H1 (cell line): ENCODE results near the gene PTPRO. TPM values are rescaled to one million over a fixed set of nuclear protein-coding genes. Genes with fewer than 3 reads are reported as not detected.

ENCODE experiments used
- CTCF ChIA-PET: fragments of 300-600 bp; sonication (Branson Sonifier 250); formaldehyde crosslinking; loops from one replicate; lab custom pipeline; 2021; ENCODE audit not compliant: partially characterized antibody; lab: Charles Lee
- POLR2A ChIA-PET: fragments of 300-600 bp; sonication (Branson Sonifier 250); formaldehyde crosslinking; loops from one replicate; lab custom pipeline; 2021; ENCODE audit warnings: inconsistent platforms; ENCODE audit not compliant: partially characterized antibody; lab: Charles Lee
- DNase-seq, 2 experiments: peaks; one replicate each; pipeline versions ENCODE4 v3.0.0 to v3.0.0-alpha.2; 2010 to 2022; ENCODE audit warnings: low spot score in 2 of 2, low read depth in 1 of 2, mixed read lengths in 1 of 2
- FAIRE-seq: peaks from 2 replicates; lab custom pipeline; 2011; peaks lifted over from hg19 to GRCh38; lab: Jason Lieb, UNC
- H2AFZ ChIP-seq: 2 replicates; pipeline ENCODE4 v1.8.1; 2012; ENCODE audit warnings: low read length, inconsistent platforms
- H2AK5ac ChIP-seq: 2 replicates; pipeline ENCODE4 v1.6.1; 2013; ENCODE audit warnings: low read depth, low read length
- H2BK120ac ChIP-seq: replicated peaks from 2 replicates; pipeline ENCODE3; 2013; ENCODE audit warnings: low read depth, low read length, inconsistent platforms
- H2BK12ac ChIP-seq: 2 replicates; pipeline ENCODE4 v1.6.1; 2013; ENCODE audit warnings: low read depth, low read length
- H2BK15ac ChIP-seq: 2 replicates; pipeline ENCODE4 v1.6.1; 2013; ENCODE audit warnings: low read length
- H2BK20ac ChIP-seq: 2 replicates; pipeline ENCODE4 v1.6.1; 2013; ENCODE audit warnings: low read length
- H2BK5ac ChIP-seq: 2 replicates; pipeline ENCODE4 v1.6.1; 2013; ENCODE audit warnings: low read depth, low read length
- H3K14ac ChIP-seq: 2 replicates; pipeline ENCODE4 v1.6.1; 2013; ENCODE audit warnings: inconsistent platforms; ENCODE audit not compliant: insufficient read length
- H3K18ac ChIP-seq: 2 replicates; pipeline ENCODE4 v1.6.1; 2013; ENCODE audit warnings: low read length; ENCODE audit errors: extremely low read depth
- H3K23ac ChIP-seq: 2 replicates; pipeline ENCODE4 v1.6.1; 2013; ENCODE audit warnings: inconsistent platforms; ENCODE audit not compliant: insufficient read length
- H3K23me2 ChIP-seq: 2 replicates; pipeline ENCODE4 v1.6.1; 2013; ENCODE audit warnings: low read depth, low read length
- H3K27ac ChIP-seq: 2 replicates; pipeline ENCODE4 v1.6.1; 2011; ENCODE audit warnings: low read depth, low read length, inconsistent platforms
- H3K27me3 ChIP-seq, 4 experiments: replicated peaks in 1 of 4; 1 replicate in 1 of 4; 2 replicates in 3 of 4; pipeline versions ENCODE4 v1.6.1 to v1.8.1; 2011 to 2013; ENCODE audit warnings: low read length in 3 of 4, mild to moderate bottlenecking in 3 of 4, inconsistent platforms in 2 of 4, mixed read lengths in 2 of 4, moderate library complexity in 1 of 4; ENCODE audit not compliant: control insufficient read depth in 3 of 4, insufficient read depth in 3 of 4; ENCODE audit errors: extremely low read depth in 1 of 4
- H3K36me3 ChIP-seq, 4 experiments: 2 replicates each; pipeline versions ENCODE4 v1.6.1 to v1.8.1; 2011 to 2013; ENCODE audit warnings: mild to moderate bottlenecking in 4 of 4, low read length in 3 of 4, moderate library complexity in 2 of 4, control low read depth in 1 of 4, inconsistent platforms in 1 of 4; ENCODE audit not compliant: insufficient read depth in 4 of 4, control insufficient read depth in 2 of 4
- H3K4ac ChIP-seq: replicated peaks from 2 replicates; pipeline ENCODE3; 2013; ENCODE audit warnings: low read length, low read depth, mixed read lengths, inconsistent platforms; ENCODE audit not compliant: insufficient read length
- H3K4me1 ChIP-seq, 4 experiments: replicated peaks in 1 of 4; 1 replicate in 1 of 4; 2 replicates in 3 of 4; pipeline versions ENCODE4 v1.6.1 to v1.8.1; 2011 to 2013; ENCODE audit warnings: low read length in 3 of 4, inconsistent platforms in 2 of 4, mixed read lengths in 1 of 4; ENCODE audit not compliant: insufficient read depth in 4 of 4, control insufficient read depth in 3 of 4
- H3K4me2 ChIP-seq, 2 experiments: 2 replicates each; pipeline versions ENCODE4 v1.6.1 to v1.8.1; 2011 to 2013; ENCODE audit warnings: low read depth in 2 of 2, low read length in 2 of 2, control low read depth in 1 of 2, inconsistent platforms in 1 of 2, mild to moderate bottlenecking in 1 of 2; ENCODE audit not compliant: insufficient read depth in 1 of 2
- H3K4me3 ChIP-seq, 4 experiments: fragments of 200-600, 300-600 bp in 1 of 4; sonication (generic), shearing (Covaris generic), sonication (Bioruptor Twin) in 1 of 4; 2 replicates each; pipeline versions ENCODE4 v1.5.1 to v1.8.1; 2011 to 2016; ENCODE audit warnings: low read length in 4 of 4, low read depth in 3 of 4, control low read depth in 2 of 4, inconsistent platforms in 2 of 4, mild to moderate bottlenecking in 2 of 4, mixed read lengths in 1 of 4, moderate library complexity in 1 of 4; ENCODE audit not compliant: insufficient read depth in 2 of 4; ENCODE audit errors: extremely low read depth in 1 of 4
- H3K56ac ChIP-seq: replicated peaks from 2 replicates; pipeline ENCODE3; 2013; ENCODE audit warnings: low read depth, mild to moderate bottlenecking, mixed read lengths, low read length, inconsistent platforms; ENCODE audit not compliant: insufficient read length
- H3K79me1 ChIP-seq: 2 replicates; pipeline ENCODE4 v1.6.1; 2013; ENCODE audit warnings: low read depth, low read length, control low read depth
- H3K79me2 ChIP-seq, 2 experiments: 2 replicates each; pipeline versions ENCODE4 v1.6.1 to v1.8.1; 2012 to 2013; ENCODE audit warnings: low read length in 2 of 2, mild to moderate bottlenecking in 2 of 2, inconsistent platforms in 1 of 2; ENCODE audit not compliant: insufficient read depth in 2 of 2, control insufficient read depth in 1 of 2
- H3K9ac ChIP-seq, 4 experiments: replicated peaks in 1 of 4; 1 replicate in 1 of 4; 2 replicates in 3 of 4; pipeline versions ENCODE4 v1.6.1 to v1.8.1; 2011 to 2013; ENCODE audit warnings: low read depth in 3 of 4, low read length in 3 of 4, control low read depth in 2 of 4, mild to moderate bottlenecking in 2 of 4, moderate library complexity in 2 of 4, inconsistent platforms in 1 of 4; ENCODE audit errors: extremely low read depth in 1 of 4
- H3K9me3 ChIP-seq, 2 experiments: 2 replicates each; pipeline versions ENCODE4 v1.6.1 to v1.8.1; 2012 to 2013; ENCODE audit warnings: mild to moderate bottlenecking in 2 of 2, moderate library complexity in 2 of 2, control low read depth in 1 of 2, inconsistent platforms in 1 of 2, low read depth in 1 of 2, low read length in 1 of 2, mixed read lengths in 1 of 2; ENCODE audit not compliant: insufficient read depth in 2 of 2
- H4K20me1 ChIP-seq, 2 experiments: replicated peaks in 1 of 2; 2 replicates each; pipeline versions ENCODE3 to v1.8.1; 2011 to 2013; ENCODE audit warnings: inconsistent platforms in 2 of 2, low read length in 2 of 2, mild to moderate bottlenecking in 1 of 2; ENCODE audit not compliant: insufficient read depth in 2 of 2, control insufficient read depth in 1 of 2
- H4K5ac ChIP-seq: 2 replicates; pipeline ENCODE4 v1.6.1; 2013; ENCODE audit warnings: low read length, low read depth, mixed read lengths, inconsistent platforms; ENCODE audit not compliant: insufficient read length
- H4K8ac ChIP-seq: 2 replicates; pipeline ENCODE4 v1.8.0; 2013; ENCODE audit warnings: mild to moderate bottlenecking, moderate library complexity, low read length, inconsistent platforms; ENCODE audit not compliant: insufficient read depth; ENCODE audit errors: extremely low read depth
- H4K91ac ChIP-seq: replicated peaks from 2 replicates; pipeline ENCODE3; 2013; ENCODE audit warnings: low read length, mixed read lengths, inconsistent platforms; ENCODE audit not compliant: insufficient read length
- CEBPB ChIP-seq: IDR thresholded peaks from 2 replicates; pipeline ENCODE4 v1.6.1; 2012; ENCODE audit warnings: low read depth, low read length
- JUND ChIP-seq: IDR thresholded peaks from 2 replicates; pipeline ENCODE4 v1.6.1; 2011; ENCODE audit warnings: mild to moderate bottlenecking, improper control_type of control experiment, low read length
- RNF2 ChIP-seq: fragments of 200-900, 300-1000 bp; sonication (generic); IDR thresholded peaks from 2 replicates; pipeline ENCODE4 v1.7.1; 2016; ENCODE audit warnings: borderline replicate concordance, low read depth, mild to moderate bottlenecking, antibody characterized with exemption, low read length; ENCODE audit not compliant: poor library complexity, severe bottlenecking; ENCODE audit errors: missing control alignments
- WGBS, 2 experiments: shearing (Covaris generic) in 1 of 2; methylation state at CpG; one replicate each; pipeline versions ENCODE4 v1.1.6 to v1.1.7; 2013 to 2015; ENCODE audit warnings: low lambda C conversion rate in 2 of 2, mixed read lengths in 2 of 2, inconsistent platforms in 1 of 2, low coverage in 1 of 2, missing lambda C conversion rate in 1 of 2; ENCODE audit not compliant: insufficient replicate concordance in 2 of 2, insufficient coverage in 1 of 2, insufficient read length in 1 of 2; ENCODE audit errors: extremely low coverage in 1 of 2, missing lambda C conversion rate in 1 of 2; 5-methylcytosine and 5-hydroxymethylcytosine counted together
- polyA plus RNA-seq, 7 experiments: library from polyadenylated mRNA; depleted of rRNA in 3 of 7; stranded (reverse) in 5 of 7; unstranded in 2 of 7; fragments of >200 nt in 5 of 7; fragments of 200-250 nt in 2 of 7; gene quantifications; 1 replicate in 5 of 7; 2 replicates in 1 of 7; 4 replicates in 1 of 7; pipeline versions ENCODE4 v1.2.1 to v1.2.3, GENCODE V29; 2011 to 2013; ENCODE audit warnings: missing spikeins in 2 of 7, mixed read lengths in 2 of 7
- total RNA-seq: library from RNA; stranded (reverse); fragmentation: NEBNext Ultra II Directional; extraction: Animal tissue kit (Norgen Biotek cat#: 25700); gene quantifications from 2 replicates; pipeline ENCODE4 v1.2.1, GENCODE V29; 2021

Gene PTPRO
- total and polyA plus RNA-seq, 2 of the 8 experiments (the other 6 are each of a cell fraction or from before 2014, with no cell fraction given): 0.73 to 1.7 TPM

- Histone ChIP-seq H3K23ac (no peak overlapping the region), H2AFZ (no peak overlapping the region), H3K56ac (no peak overlapping the region), H3K79me1 (no peaks in the 10 kb centered on the region), H2BK5ac (no peak overlapping the region), H3K27me3 (no peaks in the 10 kb centered on the region), H2BK12ac (no peak overlapping the region), H3K9ac (no peak overlapping the region), H2AK5ac (no peak overlapping the region), H3K4me3 (no peak overlapping the region), H3K79me2 (no peaks in the 10 kb centered on the region), H2BK120ac (no peak overlapping the region), H3K27ac (no peak overlapping the region), H3K4me2 (no peak overlapping the region), H3K18ac (no peak overlapping the region), H3K14ac (no peak overlapping the region), H4K5ac (no peak overlapping the region), H4K20me1 (no peaks in the 10 kb centered on the region), H2BK15ac (no peak overlapping the region), H3K23me2 (no peaks in the 10 kb centered on the region), H3K4me1 (peaks cover 0 to 3% (median under 1%) of the 10 kb centered on the region in 4 experiments; a peak in 1 of 7 replicates), H2BK20ac (no peak overlapping the region), H3K36me3 (no peaks in the 10 kb centered on the region), H3K9me3 (no peaks in the 10 kb centered on the region), H3K4ac (no peak overlapping the region), H4K91ac (no peak overlapping the region), H4K8ac (no peak overlapping the region)
- DNase-seq: no peak
- no peak for FAIRE-seq
- TF ChIP-seq CEBPB (peak; percentile 67; the same call in 1 of the 2 replicates), RNF2 (no peak), JUND (peak; percentile 65; the same call in 1 of the 2 replicates)
- 90% methylated on average over 2 of the region's 2 CpGs; no CpG with 5 or more reads in 1 of the 2 experiments for WGBS, 2 experiments
- POLR2A ChIA-PET: no interaction called here
- CTCF ChIA-PET: interaction anchor here (0.6 to 1.6 kb wide), 2 partner anchors 9 to 20 kb away, joined by 3 to 6 read pairs; no protein-coding TSS in a partner anchor
These were observed 101.3 kb downstream of the PTPRO start for GRCh38 chr12:15423629-15424028.
